Activated CD4-positive, alpha-beta T cell treated with anti-CD3 and anti-CD28 coated beads, Interleukin-2, amount 10 ng/mL, durations not matched to agents 7 days and 5 days (primary cell): Measurements from ENCODE around the gene RNF112. TPM values are rescaled to one million over a fixed set of nuclear protein-coding genes. Genes with fewer than 3 reads are reported as not detected.
A peak's percentile ranks its signal among the peaks of the same experiment; 100 is the strongest.
"Not testable (repeated sequence)": the region's sequence is repeated elsewhere in the genome, so short reads cannot be mapped to it uniquely, and the experiment has no call there.

Experiments
- CTCF ChIA-PET: fragments of 350-600 bp; sonication (Branson Sonifier 250); formaldehyde crosslinking; loops from one replicate; lab custom pipeline; 2021; ENCODE audit warnings: antibody characterized with exemption; lab: Charles Lee
- POLR2A ChIA-PET: fragments of 350-600 bp; sonication (Branson Sonifier 250); formaldehyde crosslinking; loops from one replicate; lab custom pipeline; 2021; ENCODE audit warnings: antibody characterized with exemption; lab: Charles Lee
- DNase-seq: peaks from one replicate; pipeline ENCODE4 v3.0.0-alpha.2; 2020
- H3K27ac Mint-ChIP-seq: one replicate; pipeline ENCODE4 v1.8.0; 2021; ENCODE audit warnings: mild to moderate bottlenecking, moderate library complexity, mixed read lengths
- H3K27me3 Mint-ChIP-seq: one replicate; pipeline ENCODE4 v1.8.0; 2021; ENCODE audit warnings: mixed read lengths
- H3K36me3 Mint-ChIP-seq: one replicate; pipeline ENCODE4 v1.8.0; 2021; ENCODE audit warnings: low read depth, mixed read lengths
- H3K4me1 Mint-ChIP-seq: one replicate; pipeline ENCODE4 v1.8.0; 2021; ENCODE audit warnings: mixed read lengths
- H3K4me3 Mint-ChIP-seq: one replicate; pipeline ENCODE4 v1.8.0; 2021; ENCODE audit warnings: mild to moderate bottlenecking, moderate library complexity, mixed read lengths
- H3K9me3 Mint-ChIP-seq: one replicate; pipeline ENCODE4 v1.8.0; 2021; ENCODE audit warnings: mixed read lengths
- total RNA-seq, 2 experiments: library from RNA; stranded (reverse); gene quantifications; one replicate each; pipeline ENCODE4 v1.2.3, GENCODE V29; 2021

Gene RNF112
- total RNA-seq, 2 experiments from 2014 or later, result 0.58 to 0.67 TPM

- ChIA-PET POLR2A (no interaction called here), CTCF (no interaction called here)
- H3K4me3 Mint-ChIP-seq, result no peak overlapping the region
- H3K36me3 Mint-ChIP-seq, result no peaks in the 10 kb centered on the region
- no peak overlapping the region for H3K27ac Mint-ChIP-seq
- H3K4me1 Mint-ChIP-seq, result no peaks in the 10 kb centered on the region
- no peaks in the 10 kb centered on the region for H3K9me3 Mint-ChIP-seq
- H3K27me3 Mint-ChIP-seq, result peaks cover 23% of the 10 kb centered on the region
- DNase-seq, result no peak
Measured at GRCh38 chr17:19431691-19432090, 20.7 kb downstream of the RNF112 start.

- POLR2A ChIA-PET, result no interaction called here
- no peak for DNase-seq
- CTCF ChIA-PET, result interaction anchor here (1.0 to 1.3 kb wide), 2 partner anchors 23 to 71 kb away, joined by 3 to 5 read pairs; partner anchors contain the start of gene B9D1
- Mint-ChIP-seq H3K27ac (no peak overlapping the region), H3K36me3 (no peaks in the 10 kb centered on the region), H3K9me3 (no peaks in the 10 kb centered on the region), H3K4me1 (no peaks in the 10 kb centered on the region), H3K4me3 (no peak overlapping the region), H3K27me3 (peaks cover 24% of the 10 kb centered on the region)
Measured at GRCh38 chr17:19433255-19433654, 22.2 kb downstream of the RNF112 start.

GRCh38 chr17:19433727-19434340, 22.8 kb downstream of the RNF112 start:
- Mint-ChIP-seq H3K4me3 (no peak overlapping the region), H3K9me3 (no peaks in the 10 kb centered on the region), H3K36me3 (no peaks in the 10 kb centered on the region), H3K27ac (no peak overlapping the region), H3K27me3 (peaks cover 29% of the 10 kb centered on the region), H3K4me1 (no peaks in the 10 kb centered on the region)
- POLR2A ChIA-PET, result no interaction called here
- CTCF ChIA-PET, result interaction anchor here (1.0 to 1.3 kb wide), 3 partner anchors 9 to 71 kb away, joined by 3 to 5 read pairs (median 3); partner anchors contain the start of gene B9D1
- DNase-seq, result no peak

- CTCF ChIA-PET, result no interaction called here
- Mint-ChIP-seq H3K27ac (no peak overlapping the region), H3K36me3 (peaks cover 2% of the 10 kb centered on the region), H3K9me3 (peaks cover 23% of the 10 kb centered on the region), H3K27me3 (peaks cover 33% of the 10 kb centered on the region), H3K4me1 (no peaks in the 10 kb centered on the region), H3K4me3 (no peak overlapping the region)
- POLR2A ChIA-PET, result no interaction called here
- DNase-seq, result no peak
Measured at GRCh38 chr17:19440421-19440820, 29.4 kb downstream of the RNF112 start.

- H3K27ac Mint-ChIP-seq, POLR2A ChIA-PET, H3K36me3 Mint-ChIP-seq, CTCF ChIA-PET, H3K4me1 Mint-ChIP-seq, H3K4me3 Mint-ChIP-seq, DNase-seq: not testable (repeated sequence)
- Mint-ChIP-seq H3K27me3 (peaks cover 33% of the 10 kb centered on the region), H3K9me3 (peaks cover 26% of the 10 kb centered on the region)
Measured at GRCh38 chr17:19441288-19441687, 30.3 kb downstream of the RNF112 start.

GRCh38 chr17:19442731-19443130, 31.7 kb downstream of the RNF112 start:
- no peak for DNase-seq
- peaks cover 26% of the 10 kb centered on the region for H3K9me3 Mint-ChIP-seq
- H3K27ac Mint-ChIP-seq, result no peak overlapping the region
- H3K4me3 Mint-ChIP-seq, result no peak overlapping the region
- POLR2A ChIA-PET, result no interaction called here
- CTCF ChIA-PET, result interaction anchor here (0.8 kb wide), 1 partner anchor 8 kb away, joined by 3 read pairs; no protein-coding TSS in a partner anchor
- H3K27me3 Mint-ChIP-seq, result peaks cover 30% of the 10 kb centered on the region
- H3K4me1 Mint-ChIP-seq, result peaks cover 3% of the 10 kb centered on the region
- peaks cover 2% of the 10 kb centered on the region for H3K36me3 Mint-ChIP-seq

- Mint-ChIP-seq H3K27me3 (peaks cover 32% of the 10 kb centered on the region), H3K4me1 (peaks cover 3% of the 10 kb centered on the region), H3K36me3 (peaks cover 2% of the 10 kb centered on the region), H3K4me3 (no peak overlapping the region), H3K27ac (no peak overlapping the region), H3K9me3 (peaks cover 26% of the 10 kb centered on the region)
- no peak for DNase-seq
- POLR2A ChIA-PET, result no interaction called here
- CTCF ChIA-PET, result interaction anchor here (0.6 to 0.8 kb wide), 2 partner anchors 9 to 26 kb away, joined by 3 read pairs; no protein-coding TSS in a partner anchor
Measured at GRCh38 chr17:19443148-19443547, 32.1 kb downstream of the RNF112 start.

- no peak for DNase-seq
- peaks cover 3% of the 10 kb centered on the region for H3K4me1 Mint-ChIP-seq
- ChIA-PET CTCF (interaction anchor here (2.1 kb wide), 1 partner anchor 82 kb away, joined by 8 read pairs; the partner anchor contains the start of gene B9D1), POLR2A (no interaction called here)
- H3K4me3 Mint-ChIP-seq, result no peak overlapping the region
- peaks cover 2% of the 10 kb centered on the region for H3K36me3 Mint-ChIP-seq
- H3K9me3 Mint-ChIP-seq, result peaks cover 26% of the 10 kb centered on the region
- H3K27ac Mint-ChIP-seq, result no peak overlapping the region
- peaks cover 23% of the 10 kb centered on the region for H3K27me3 Mint-ChIP-seq
Measured at GRCh38 chr17:19445105-19445504, 34.1 kb downstream of the RNF112 start.

GRCh38 chr17:19446577-19446976, 35.5 kb downstream of the RNF112 start:
- H3K27ac Mint-ChIP-seq, H3K4me3 Mint-ChIP-seq, POLR2A ChIA-PET, H3K36me3 Mint-ChIP-seq, DNase-seq, H3K4me1 Mint-ChIP-seq: not testable (repeated sequence)
- Mint-ChIP-seq H3K9me3 (peaks cover 26% of the 10 kb centered on the region), H3K27me3 (peaks cover 19% of the 10 kb centered on the region)
- CTCF ChIA-PET, result interaction anchor here (0.6 to 2.1 kb wide), 7 partner anchors 29 to 170 kb away, joined by 3 to 18 read pairs (median 3); partner anchors contain the start of genes B9D1 and MAPK7

GRCh38 chr17:19447085-19447583, 36.1 kb downstream of the RNF112 start:
- no peak overlapping the region for H3K27ac Mint-ChIP-seq
- peaks cover 26% of the 10 kb centered on the region for H3K9me3 Mint-ChIP-seq
- H3K27me3 Mint-ChIP-seq, result peaks cover 19% of the 10 kb centered on the region
- CTCF ChIA-PET, result interaction anchor here (0.6 to 2.1 kb wide), 9 partner anchors 30 to 317 kb away, joined by 3 to 18 read pairs (median 3); partner anchors contain the start of genes B9D1 and MAPK7
- no peak overlapping the region for H3K4me3 Mint-ChIP-seq
- peaks cover 2% of the 10 kb centered on the region for H3K36me3 Mint-ChIP-seq
- H3K4me1 Mint-ChIP-seq, result peaks cover 3% of the 10 kb centered on the region
- peak; percentile 80 for DNase-seq
- POLR2A ChIA-PET, result no interaction called here

- no peak for DNase-seq
- CTCF ChIA-PET, result interaction anchor here (2.1 kb wide), 1 partner anchor 86 kb away, joined by 18 read pairs; the partner anchor contains the start of gene B9D1
- POLR2A ChIA-PET, result no interaction called here
- Mint-ChIP-seq H3K36me3 (no peaks in the 10 kb centered on the region), H3K9me3 (peaks cover 13% of the 10 kb centered on the region), H3K4me1 (peaks cover 3% of the 10 kb centered on the region), H3K4me3 (no peak overlapping the region), H3K27me3 (peaks cover 18% of the 10 kb centered on the region), H3K27ac (no peak overlapping the region)
Measured at GRCh38 chr17:19448341-19449268, 37.6 kb downstream of the RNF112 start.

GRCh38 chr17:19449656-19450055, 38.6 kb downstream of the RNF112 start:
- CTCF ChIA-PET, result no interaction called here
- Mint-ChIP-seq H3K4me1 (peaks cover 3% of the 10 kb centered on the region), H3K36me3 (no peaks in the 10 kb centered on the region), H3K27ac (no peak overlapping the region), H3K9me3 (peaks cover 8% of the 10 kb centered on the region), H3K4me3 (no peak overlapping the region), H3K27me3 (peaks cover 18% of the 10 kb centered on the region)
- POLR2A ChIA-PET, result no interaction called here
- DNase-seq, result no peak
